ENCODE data around the gene LRRC4.

- TF ChIP-seq GATA2 (IDR thresholded peaks at IDR 0.05; ENCODE audit: low read depth, low read length) (no peak), GATA3 (IDR thresholded peaks at IDR 0.05; ENCODE audit: low read depth, low read length) (no peak)
Observed at GRCh38 chr7:128074736-128075135, 43.5 kb upstream of the LRRC4 start.
